GM23338 (cell line): ENCODE measurements around the gene ATXN2. TPM values are rescaled to one million over a fixed set of nuclear protein-coding genes. Genes with fewer than 3 reads are reported as not detected.

Experiments
- ATAC-seq: fragments of 200-7000 bp; cut with Tn5 transposase; 3 replicates; pipeline ENCODE4 v1.9.1; 2020
- DNase-seq: peaks from one replicate; pipeline ENCODE4 v3.0.0-alpha.2; 2015; ENCODE audit warnings: low spot score
- H2AFZ ChIP-seq: fragments of 200-600 bp; sonication (generic); 2 replicates; pipeline ENCODE4 v1.8.0; 2016; ENCODE audit warnings: antibody characterized with exemption, mild to moderate bottlenecking, moderate library complexity
- H3F3A ChIP-seq: fragments of 200-600 bp; sonication (generic); replicated peaks from 2 replicates; pipeline ENCODE4 v1.8.0; 2017; ENCODE audit warnings: antibody characterized with exemption, mixed run types, low read depth
- H3K27ac ChIP-seq: fragments of 200-600 bp; sonication (generic); 2 replicates; pipeline ENCODE4 v1.6.1; 2016; ENCODE audit warnings: low read depth
- H3K27me3 ChIP-seq: fragments of 200-600 bp; sonication (generic); 2 replicates; pipeline ENCODE4 v1.8.0; 2016; ENCODE audit warnings: mild to moderate bottlenecking, mixed run types, moderate library complexity; ENCODE audit not compliant: insufficient read depth
- H3K36me3 ChIP-seq: fragments of 200-600 bp; sonication (generic); 2 replicates; pipeline ENCODE4 v1.8.0; 2016; ENCODE audit warnings: mild to moderate bottlenecking; ENCODE audit not compliant: insufficient read depth
- H3K4me1 ChIP-seq: fragments of 200-600 bp; sonication (generic); 2 replicates; pipeline ENCODE4 v1.8.0; 2016; ENCODE audit warnings: mild to moderate bottlenecking, moderate library complexity; ENCODE audit not compliant: insufficient read depth
- H3K4me2 ChIP-seq: fragments of 200-600 bp; sonication (generic); 2 replicates; pipeline ENCODE4 v1.7.1; 2017; ENCODE audit warnings: mixed run types
- H3K4me3 ChIP-seq: fragments of 200-600 bp; sonication (generic); 2 replicates; pipeline ENCODE4 v1.6.1; 2016; ENCODE audit warnings: mixed run types
- H3K79me2 ChIP-seq: fragments of 200-600 bp; sonication (generic); replicated peaks from 2 replicates; pipeline ENCODE4 v1.8.0; 2017; ENCODE audit warnings: mild to moderate bottlenecking; ENCODE audit not compliant: insufficient read depth
- H3K9me2 ChIP-seq: fragments of 200-600 bp; sonication (generic); 2 replicates; pipeline ENCODE4 v1.8.0; 2017; ENCODE audit not compliant: insufficient read depth
- H4K20me1 ChIP-seq: fragments of 200-600 bp; sonication (generic); replicated peaks from 2 replicates; pipeline ENCODE4 v1.8.0; 2017; ENCODE audit warnings: mild to moderate bottlenecking; ENCODE audit not compliant: insufficient read depth
- H3K27ac Mint-ChIP-seq: 2 replicates; pipeline ENCODE4 v1.8.0; 2020; ENCODE audit warnings: inconsistent platforms, mild to moderate bottlenecking, moderate library complexity, mixed read lengths
- H3K27me3 Mint-ChIP-seq: 3 replicates; pipeline ENCODE4 v1.8.0; 2022; ENCODE audit warnings: low read depth, mild to moderate bottlenecking, moderate library complexity, mixed read lengths, inconsistent platforms; ENCODE audit not compliant: insufficient read depth, poor library complexity
- H3K36me3 Mint-ChIP-seq: 3 replicates; pipeline ENCODE4 v1.8.0; 2021; ENCODE audit warnings: low read depth, mild to moderate bottlenecking, inconsistent platforms, moderate library complexity, mixed read lengths
- H3K4me1 Mint-ChIP-seq: 3 replicates; pipeline ENCODE4 v1.8.0; 2020; ENCODE audit warnings: mild to moderate bottlenecking, inconsistent platforms, mixed read lengths
- H3K4me3 Mint-ChIP-seq: 3 replicates; pipeline ENCODE4 v1.8.0; 2021; ENCODE audit warnings: moderate library complexity, mild to moderate bottlenecking, inconsistent platforms, mixed read lengths
- H3K9me3 Mint-ChIP-seq: 3 replicates; pipeline ENCODE4 v1.8.0; 2020; ENCODE audit warnings: moderate library complexity, mild to moderate bottlenecking, inconsistent platforms, mixed read lengths
- CREB1 ChIP-seq: fragments of 250-450 bp; sonication (Bioruptor Pico); IDR thresholded peaks from 2 replicates; pipeline ENCODE4 v1.5.0; 2020; ENCODE audit warnings: low read depth, mild to moderate bottlenecking, moderate library complexity
- CTCF ChIP-seq, 2 experiments: fragments of 200-600 bp in 1 of 2; sonication (generic) in 1 of 2; conservative IDR thresholded peaks; 2 replicates each; pipeline versions ENCODE4 v1.5.1 to v1.6.1; 2016 to 2017; ENCODE audit warnings: antibody characterized with exemption in 2 of 2, low read depth in 2 of 2, mild to moderate bottlenecking in 2 of 2, moderate library complexity in 1 of 2
- ETS1 ChIP-seq: IDR thresholded peaks from 2 replicates; pipeline ENCODE4 v1.6.1; 2016; ENCODE audit warnings: antibody characterized with exemption
- JUNB ChIP-seq: IDR thresholded peaks from one replicate; pipeline ENCODE4 v1.6.1; 2016; ENCODE audit warnings: antibody characterized with exemption; ENCODE audit not compliant: unreplicated experiment
- NANOG ChIP-seq: IDR thresholded peaks from 2 replicates; pipeline ENCODE4 v1.6.1; 2016; ENCODE audit warnings: antibody characterized with exemption, borderline replicate concordance
- POLR2AphosphoS5 ChIP-seq: IDR thresholded peaks from 2 replicates; pipeline ENCODE4 v1.6.1; 2016; ENCODE audit warnings: antibody characterized with exemption, low read depth
- REST ChIP-seq: IDR thresholded peaks from one replicate; pipeline ENCODE4 v1.6.1; 2018; ENCODE audit warnings: antibody characterized with exemption; ENCODE audit not compliant: unreplicated experiment
- STAT1 ChIP-seq: IDR thresholded peaks from one replicate; pipeline ENCODE4 v1.6.1; 2016; ENCODE audit warnings: antibody characterized with exemption; ENCODE audit not compliant: unreplicated experiment
- ZNF114 ChIP-seq: fragments of 250-450 bp; sonication (Bioruptor Pico); IDR thresholded peaks from 2 replicates; pipeline ENCODE4 v1.5.0; 2020; ENCODE audit warnings: mild to moderate bottlenecking, moderate library complexity
- ZNF462 ChIP-seq: fragments of 250-450 bp; sonication (Bioruptor Pico); IDR thresholded peaks from 2 replicates; pipeline ENCODE4 v1.5.0; 2020; ENCODE audit warnings: mild to moderate bottlenecking, moderate library complexity
- polyA plus RNA-seq: library from polyadenylated mRNA; unstranded; fragments of >200 nt; fragmentation: Nextera tagmentation; extraction: Ambion mirVana; gene quantifications from 2 replicates; pipeline ENCODE4 v1.2.1, GENCODE V29; 2016
- total RNA-seq: library from RNA; depleted of rRNA; stranded (reverse); fragments of >200 nt; shearing (Covaris generic); gene quantifications from 2 replicates; pipeline ENCODE4 v1.2.3, GENCODE V29; 2014

ATXN2 gene
- total and polyA plus RNA-seq, 2 experiments from 2014 or later = 44.8 to 59.5 TPM

- TF ChIP-seq CTCF (conservative IDR thresholded peaks at IDR 0.05; ENCODE audit: low read depth in 2 of 2) = no peak
Observed at GRCh38 chr12:111455448-111456320, 143.4 kb downstream of the ATXN2 start (continued).

GRCh38 chr12:111454716-111455447, 144.2 kb downstream of the ATXN2 start:
- Histone ChIP-seq H3K4me2 (no peak overlapping the region), H3K4me1 (no peaks in the 10 kb centered on the region), H3K79me2 (no peaks in the 10 kb centered on the region), H2AFZ (no peak overlapping the region), H3K36me3 (peaks cover 17% of the 10 kb centered on the region), H3K4me3 (no peak overlapping the region), H3K27me3 (no peaks in the 10 kb centered on the region), H3F3A (peaks cover 28% of the 10 kb centered on the region), H3K9me2 (no peaks in the 10 kb centered on the region), H4K20me1 (peaks cover 8% of the 10 kb centered on the region; the same call in 1 of the 2 replicates), H3K27ac (peak overlapping the region; percentile 59)
- no peak for ATAC-seq
- peaks cover 9% of the 10 kb centered on the region for H3K27me3 Mint-ChIP-seq
- no peak overlapping the region for H3K4me3 Mint-ChIP-seq
- no peaks in the 10 kb centered on the region; the same call in 2 of the 3 replicates for H3K4me1 Mint-ChIP-seq
- H3K36me3 Mint-ChIP-seq = peaks cover 47% of the 10 kb centered on the region
- H3K27ac Mint-ChIP-seq = no peak overlapping the region
- DNase-seq = no peak
- no peaks in the 10 kb centered on the region for H3K9me3 Mint-ChIP-seq
- TF ChIP-seq ETS1 = no peak
- TF ChIP-seq ZNF462 (CRISPR knock-in tag) = no peak
- TF ChIP-seq ZNF114 (CRISPR knock-in tag) = no peak
- no peak for TF ChIP-seq STAT1
- no peak for TF ChIP-seq NANOG
- no peak for TF ChIP-seq POLR2AphosphoS5
- TF ChIP-seq JUNB = no peak
- no peak for TF ChIP-seq CREB1 (CRISPR knock-in tag)
- TF ChIP-seq REST = no peak
